Measurements from ENCODE around the gene DCDC1.
"Not testable (repeated sequence)": the region's sequence is repeated elsewhere in the genome, so short reads cannot be mapped to it uniquely, and the experiment has no call there.

The DCDC1 gene

GRCh38 chr11:30991376-30991775 is 378.2 kb downstream of the DCDC1 start:
- no peak for DNase-seq
- TF ChIP-seq GATA1 (IDR thresholded peaks at IDR 0.05; ENCODE audit: low read depth, low read length) = no peak
- TF ChIP-seq POLR2A (IDR thresholded peaks at IDR 0.05; ENCODE audit: low read length) = no peak

- no peak for DNase-seq
- TF ChIP-seq GATA1 (IDR thresholded peaks at IDR 0.05; ENCODE audit: low read depth, low read length) (no peak), POLR2A (IDR thresholded peaks at IDR 0.05; ENCODE audit: low read length) (no peak)
Measured at GRCh38 chr11:30990625-30991296, 378.8 kb downstream of the DCDC1 start.

- no peak for DNase-seq
- TF ChIP-seq GATA1 (IDR thresholded peaks at IDR 0.05; ENCODE audit: low read depth, low read length) (no peak), POLR2A (IDR thresholded peaks at IDR 0.05; ENCODE audit: low read length) (no peak)
Measured at GRCh38 chr11:30987819-30988218, 381.7 kb downstream of the DCDC1 start.

DNA sequence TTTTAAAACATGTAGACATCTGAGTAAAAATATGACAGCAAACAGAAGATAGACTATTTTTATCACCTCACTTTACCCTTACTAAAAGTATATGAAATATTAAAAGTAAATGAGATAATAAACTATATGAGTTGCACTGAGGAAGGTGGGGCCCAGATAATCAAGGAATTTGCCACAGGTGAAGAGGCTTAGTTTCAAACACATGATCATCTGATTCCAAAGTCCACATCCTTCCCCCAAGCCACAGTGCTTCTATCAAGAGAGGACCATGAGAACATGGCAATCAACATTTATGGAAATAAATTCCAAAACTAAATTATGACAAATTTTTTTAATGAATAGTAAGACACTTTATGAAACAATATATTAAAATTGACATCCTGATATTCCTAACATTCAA is 384.0 kb downstream of the DCDC1 start:
- no peak for TF ChIP-seq GATA1 (IDR thresholded peaks at IDR 0.05; ENCODE audit: low read depth, low read length)
- no peak for DNase-seq

DNA sequence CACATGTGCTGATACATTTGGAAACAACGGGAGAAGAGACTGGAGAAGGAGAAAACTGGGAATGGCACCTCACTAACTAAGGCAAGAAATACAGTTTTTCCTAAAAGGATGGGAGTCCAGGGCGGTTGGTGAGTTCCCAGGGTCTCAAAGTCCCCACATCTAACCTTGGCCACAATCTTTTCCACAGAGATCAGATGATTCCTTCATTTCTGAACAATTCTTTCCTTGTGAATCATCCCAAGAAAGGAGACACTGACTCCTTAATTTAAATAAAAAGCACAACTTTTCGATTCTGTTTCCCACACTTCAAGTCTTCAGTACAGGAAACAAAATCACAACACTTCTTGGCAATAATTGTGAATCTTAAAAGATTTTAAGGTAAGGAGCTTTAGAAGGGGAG is 384.7 kb downstream of the DCDC1 start:
- no peak for DNase-seq
- TF ChIP-seq POLR2A (IDR thresholded peaks at IDR 0.05; ENCODE audit: low read length) (no peak), GATA1 (IDR thresholded peaks at IDR 0.05; ENCODE audit: low read depth, low read length) (no peak)

DNA sequence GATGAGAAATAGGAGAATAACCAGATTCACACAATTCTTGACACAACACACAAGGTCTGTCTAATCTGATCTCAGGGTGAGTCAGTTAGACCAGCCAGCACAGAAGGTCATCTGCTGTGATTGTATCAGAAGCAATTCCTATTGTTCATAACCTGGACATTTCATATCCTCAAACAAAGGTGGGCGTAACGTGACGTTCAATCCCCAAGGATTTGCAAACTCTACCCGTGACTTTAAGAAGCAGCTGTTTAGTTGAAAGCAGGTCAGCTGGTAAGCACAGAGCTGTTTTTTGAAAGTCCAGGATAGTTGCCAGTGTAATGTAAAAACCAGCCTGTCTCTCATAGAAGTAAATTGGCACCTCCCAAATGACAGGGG is 385.1 kb downstream of the DCDC1 start:
- no peak for TF ChIP-seq POLR2A (IDR thresholded peaks at IDR 0.05; ENCODE audit: low read length)
- TF ChIP-seq GATA1 (IDR thresholded peaks at IDR 0.05; ENCODE audit: low read depth, low read length) = no peak
- DNase-seq = no peak

GRCh38 chr11:30983776-30984441 is 385.6 kb downstream of the DCDC1 start:
- no peak for DNase-seq
- no peak for TF ChIP-seq GATA1 (IDR thresholded peaks at IDR 0.05; ENCODE audit: low read depth, low read length)
- no peak for TF ChIP-seq POLR2A (IDR thresholded peaks at IDR 0.05; ENCODE audit: low read length)

DNA sequence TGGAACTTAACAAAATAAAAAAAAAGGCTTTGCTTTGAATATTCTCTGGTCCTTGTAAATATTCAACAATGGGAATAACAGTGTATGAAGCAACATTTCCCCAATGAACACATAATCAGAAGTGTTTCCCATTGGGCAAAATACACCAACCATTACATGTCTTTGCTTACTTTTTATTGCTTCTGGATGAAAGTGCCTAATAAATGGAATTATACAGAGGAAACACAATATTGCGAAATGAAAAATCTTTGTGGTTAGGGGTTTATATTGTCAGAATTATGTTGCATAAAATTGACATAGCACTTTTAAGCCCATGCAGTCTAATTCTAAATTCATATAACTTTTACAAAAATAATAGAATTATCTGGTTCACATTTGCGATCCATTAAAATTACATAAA is 386.4 kb downstream of the DCDC1 start:
- DNase-seq = no peak
- TF ChIP-seq GATA1 (IDR thresholded peaks at IDR 0.05; ENCODE audit: low read depth, low read length) (no peak), POLR2A (IDR thresholded peaks at IDR 0.05; ENCODE audit: low read length) (no peak)

DNA sequence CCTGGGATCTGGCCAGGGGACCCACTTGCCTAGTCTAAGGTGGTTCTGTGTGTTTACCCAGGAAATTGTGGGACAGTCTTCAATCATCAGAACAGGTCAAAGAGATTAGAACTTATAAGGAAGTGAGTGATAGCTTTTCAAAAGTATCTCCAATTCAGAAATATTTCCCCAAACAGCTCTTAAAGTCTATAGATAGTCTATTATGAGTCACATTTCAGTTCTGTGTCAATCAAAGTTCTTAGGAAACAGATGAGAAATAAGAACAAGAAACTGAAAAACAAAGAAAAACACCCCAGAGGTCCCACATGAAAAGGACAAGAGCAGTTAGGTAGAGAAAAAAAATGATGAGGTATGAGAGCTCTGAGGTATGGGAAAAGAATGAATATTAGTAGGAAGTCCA is 402.0 kb downstream of the DCDC1 start:
- TF ChIP-seq GATA1 (IDR thresholded peaks at IDR 0.05; ENCODE audit: low read depth, low read length) (no peak), POLR2A (IDR thresholded peaks at IDR 0.05; ENCODE audit: low read length) (no peak)
- no peak for DNase-seq

GRCh38 chr11:30960387-30960992 is 409.0 kb downstream of the DCDC1 start:
- TF ChIP-seq POLR2A (IDR thresholded peaks at IDR 0.05; ENCODE audit: low read length) (no peak), GATA1 (IDR thresholded peaks at IDR 0.05; ENCODE audit: low read depth, low read length) (no peak)
- DNase-seq = peak in 1 of 2 experiments; percentile 3

GRCh38 chr11:30956751-30957150 is 412.8 kb downstream of the DCDC1 start:
- no peak for TF ChIP-seq POLR2A (IDR thresholded peaks at IDR 0.05; ENCODE audit: low read length)
- no peak for TF ChIP-seq GATA1 (IDR thresholded peaks at IDR 0.05; ENCODE audit: low read depth, low read length)
- no peak for DNase-seq

- TF ChIP-seq GATA1 (IDR thresholded peaks at IDR 0.05; ENCODE audit: low read depth, low read length) (no peak), POLR2A (IDR thresholded peaks at IDR 0.05; ENCODE audit: low read length) (no peak)
Measured at GRCh38 chr11:30949838-30950237, 419.7 kb downstream of the DCDC1 start.

GRCh38 chr11:30947715-30948114 is 421.8 kb downstream of the DCDC1 start:
- DNase-seq = not testable (repeated sequence)

More at GRCh38 chr11:30949838-30950237, 419.7 kb downstream of the DCDC1 start:
- no peak for DNase-seq

DNA sequence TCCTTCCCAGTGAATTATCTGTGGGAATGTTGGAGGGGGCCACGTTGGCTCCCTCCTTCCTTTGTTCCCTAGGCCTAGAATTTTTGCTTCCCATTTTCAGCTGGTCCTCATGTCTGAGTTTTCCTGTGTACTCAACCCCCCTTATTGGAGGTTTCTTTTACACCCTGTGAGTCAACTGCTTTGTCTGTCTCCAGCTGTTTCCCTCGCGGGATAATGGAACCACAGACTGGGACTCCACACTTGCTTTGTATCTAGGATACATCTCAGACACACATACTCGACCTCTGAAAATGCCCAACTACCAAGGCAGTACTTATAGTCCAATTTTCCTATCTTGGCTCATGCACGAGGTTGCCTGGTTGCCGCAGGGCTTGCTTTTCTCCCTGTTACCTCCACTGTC is 430.7 kb downstream of the DCDC1 start:
- no peak for DNase-seq
- no peak for TF ChIP-seq POLR2A (IDR thresholded peaks at IDR 0.05; ENCODE audit: low read length)
- TF ChIP-seq GATA1 (IDR thresholded peaks at IDR 0.05; ENCODE audit: low read depth, low read length) = no peak

DNA sequence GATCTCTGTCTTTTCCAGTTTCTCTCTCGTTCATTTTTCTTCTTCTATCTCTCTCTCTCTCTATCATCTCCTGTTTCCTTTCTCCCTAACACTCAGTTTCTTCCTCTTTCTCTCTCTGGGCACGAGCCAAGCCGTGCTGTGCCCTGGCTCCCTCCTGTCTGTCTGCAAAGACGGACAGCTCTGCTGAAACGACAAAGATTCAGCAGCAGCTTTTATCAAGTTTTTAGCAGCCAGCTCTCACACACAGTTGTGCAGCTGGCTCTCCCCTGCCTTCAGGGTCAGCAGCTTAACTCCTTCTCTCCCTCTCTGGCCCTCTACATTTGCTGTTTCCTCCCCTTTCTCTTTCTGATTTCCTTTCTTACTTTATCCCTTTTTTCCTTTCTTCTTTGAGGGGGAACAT is 431.4 kb downstream of the DCDC1 start:
- DNase-seq = no peak

More for the DNA sequence above, 431.4 kb downstream of the DCDC1 start:
- no peak for TF ChIP-seq POLR2A (IDR thresholded peaks at IDR 0.05; ENCODE audit: low read length)
- no peak for TF ChIP-seq GATA1 (IDR thresholded peaks at IDR 0.05; ENCODE audit: low read depth, low read length)
